Brain microvascular endothelial cell (primary cell): ENCODE data around the gene L3MBTL2.

Source experiments
- DNase-seq: peaks from one replicate; pipeline ENCODE4 v3.0.0-alpha.2; 2020
- H3K27ac ChIP-seq: fragments of 250-450 bp; sonication (Bioruptor Pico); 2 replicates; pipeline ENCODE4 v1.5.1; 2020; ENCODE audit warnings: mild to moderate bottlenecking, moderate library complexity
- H3K27me3 ChIP-seq: fragments of 250-450 bp; sonication (Bioruptor Pico); replicated peaks from 2 replicates; pipeline ENCODE4 v1.5.1; 2020; ENCODE audit warnings: mild to moderate bottlenecking
- H3K36me3 ChIP-seq: fragments of 250-450 bp; sonication (Bioruptor Pico); replicated peaks from 2 replicates; pipeline ENCODE4 v1.5.1; 2020; ENCODE audit warnings: mild to moderate bottlenecking
- H3K4me3 ChIP-seq: 2 replicates; pipeline ENCODE4 v1.5.1; 2011; ENCODE audit warnings: low read depth, mild to moderate bottlenecking, control low read depth, low read length, moderate library complexity
- in situ Hi-C: cut with HindIII; loops from 2 replicates; pipeline ENCODE4 v1.10.0; 2017; ENCODE audit warnings: low sequenced_read_pairs, low pct_ligation_motif_present
- TF ChIP-seq, protein P1 (sequence below): IDR thresholded peaks from 2 replicates; pipeline ENCODE4 v1.5.1; 2011; ENCODE audit warnings: low read depth, mild to moderate bottlenecking, moderate library complexity, low read length, control low read depth, inconsistent platforms; ENCODE audit errors: missing control alignments

Gene L3MBTL2

GRCh38 chr22:41198027-41198580, 7.0 kb upstream of the L3MBTL2 start:
- Histone ChIP-seq H3K4me3 (peak overlapping the region; percentile 77), H3K27me3 (no peaks in the 10 kb centered on the region), H3K36me3 (no peaks in the 10 kb centered on the region), H3K27ac (no peak overlapping the region)
- no peak for DNase-seq
- TF ChIP-seq, protein P1, sequence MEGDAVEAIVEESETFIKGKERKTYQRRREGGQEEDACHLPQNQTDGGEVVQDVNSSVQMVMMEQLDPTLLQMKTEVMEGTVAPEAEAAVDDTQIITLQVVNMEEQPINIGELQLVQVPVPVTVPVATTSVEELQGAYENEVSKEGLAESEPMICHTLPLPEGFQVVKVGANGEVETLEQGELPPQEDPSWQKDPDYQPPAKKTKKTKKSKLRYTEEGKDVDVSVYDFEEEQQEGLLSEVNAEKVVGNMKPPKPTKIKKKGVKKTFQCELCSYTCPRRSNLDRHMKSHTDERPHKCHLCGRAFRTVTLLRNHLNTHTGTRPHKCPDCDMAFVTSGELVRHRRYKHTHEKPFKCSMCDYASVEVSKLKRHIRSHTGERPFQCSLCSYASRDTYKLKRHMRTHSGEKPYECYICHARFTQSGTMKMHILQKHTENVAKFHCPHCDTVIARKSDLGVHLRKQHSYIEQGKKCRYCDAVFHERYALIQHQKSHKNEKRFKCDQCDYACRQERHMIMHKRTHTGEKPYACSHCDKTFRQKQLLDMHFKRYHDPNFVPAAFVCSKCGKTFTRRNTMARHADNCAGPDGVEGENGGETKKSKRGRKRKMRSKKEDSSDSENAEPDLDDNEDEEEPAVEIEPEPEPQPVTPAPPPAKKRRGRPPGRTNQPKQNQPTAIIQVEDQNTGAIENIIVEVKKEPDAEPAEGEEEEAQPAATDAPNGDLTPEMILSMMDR, result peak; percentile 16
- in situ Hi-C loops, result no loop called here

GRCh38 chr22:41201141-41201540, 4.0 kb upstream of the L3MBTL2 start:
- TF ChIP-seq, protein P1, result no peak
- no peak overlapping the region for H3K27ac ChIP-seq
- in situ Hi-C loops, result no loop called here
- DNase-seq, result no peak
- H3K27me3 ChIP-seq, result no peaks in the 10 kb centered on the region
- no peaks in the 10 kb centered on the region for H3K36me3 ChIP-seq
- H3K4me3 ChIP-seq, result no peak overlapping the region

- no peak for DNase-seq
- H3K27me3 ChIP-seq, result no peaks in the 10 kb centered on the region
- in situ Hi-C loops, result no loop called here
- no peak overlapping the region for H3K4me3 ChIP-seq
- no peaks in the 10 kb centered on the region for H3K36me3 ChIP-seq
- H3K27ac ChIP-seq, result no peak overlapping the region
- TF ChIP-seq, protein P1, result no peak
These were observed 2.0 kb upstream of the L3MBTL2 start for GRCh38 chr22:41203118-41203517.

DNA sequence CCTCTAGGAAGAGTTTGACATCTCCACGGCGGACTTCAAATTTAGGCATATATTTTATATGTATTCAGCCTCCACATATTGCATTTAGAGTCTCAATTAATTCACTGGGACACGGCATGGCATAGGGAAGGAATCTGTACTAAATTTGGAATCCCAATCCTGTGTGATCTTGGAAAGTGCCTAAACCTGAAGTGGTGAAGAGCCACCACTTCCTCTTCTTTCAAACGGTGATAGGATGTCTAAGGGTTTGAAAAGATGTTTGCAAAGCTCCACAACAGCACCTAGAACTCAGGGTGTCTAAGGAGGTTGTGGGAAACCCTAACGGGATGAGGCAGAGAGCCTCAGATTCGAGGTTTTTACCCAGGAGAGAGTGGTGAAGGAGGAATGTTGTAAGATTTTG, 1.0 kb upstream of the L3MBTL2 start:
- no peak overlapping the region for H3K27ac ChIP-seq
- TF ChIP-seq, protein P1, result no peak
- H3K27me3 ChIP-seq, result no peaks in the 10 kb centered on the region
- in situ Hi-C loops, result no loop called here
- no peak for DNase-seq
- H3K4me3 ChIP-seq, result no peak overlapping the region
- no peaks in the 10 kb centered on the region for H3K36me3 ChIP-seq

DNA sequence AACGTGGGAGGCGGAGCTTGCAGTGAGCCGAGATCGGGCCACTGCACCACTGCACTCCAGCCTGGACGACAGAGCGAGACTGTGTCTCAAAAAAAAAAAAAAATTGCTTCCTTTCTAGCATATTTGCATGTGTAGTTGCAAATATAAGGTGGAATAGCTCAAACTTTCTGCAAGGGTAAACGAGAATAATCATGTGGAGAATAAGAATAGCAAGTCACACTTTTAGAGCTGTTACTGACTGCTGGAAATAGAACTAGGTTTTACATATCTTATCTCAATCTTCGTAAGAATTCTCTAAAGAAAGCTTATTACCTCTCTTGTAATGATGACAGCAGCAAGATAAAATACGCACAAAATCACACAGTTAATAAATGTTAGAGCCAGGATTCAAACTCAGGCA, 1.6 kb downstream of the L3MBTL2 start:
- in situ Hi-C loops, result no loop called here
- TF ChIP-seq, protein P1, result no peak

DNA sequence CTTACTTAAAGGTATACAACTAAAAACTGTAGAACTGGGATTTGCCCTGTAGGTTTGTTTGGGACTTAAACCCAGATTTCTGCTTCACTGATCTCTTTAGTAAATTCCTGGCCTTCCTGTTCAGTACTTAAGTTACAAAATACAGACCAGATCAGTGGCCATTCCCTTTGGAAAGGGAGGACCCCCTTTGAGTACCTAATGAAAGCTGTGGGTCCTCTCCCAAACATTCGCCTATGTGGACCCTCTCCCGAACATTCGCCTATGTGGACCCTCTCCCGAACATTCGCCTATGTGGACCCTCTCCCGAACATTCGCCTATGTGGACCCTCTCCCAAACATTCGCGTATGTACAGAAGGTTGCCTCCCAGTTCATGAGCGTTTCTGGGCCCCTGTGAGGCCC, 10.3 kb downstream of the L3MBTL2 start:
- no peak overlapping the region for H3K27ac ChIP-seq
- TF ChIP-seq, protein P1, result no peak
- in situ Hi-C loops, result no loop called here
- no peak overlapping the region for H3K4me3 ChIP-seq
- H3K27me3 ChIP-seq, result no peaks in the 10 kb centered on the region
- peaks cover 27% of the 10 kb centered on the region for H3K36me3 ChIP-seq
- no peak for DNase-seq

More for the DNA sequence above, 1.6 kb downstream of the L3MBTL2 start:
- H3K27me3 ChIP-seq, result no peaks in the 10 kb centered on the region
- DNase-seq, result no peak
- peaks cover 13% of the 10 kb centered on the region for H3K36me3 ChIP-seq
- H3K27ac ChIP-seq, result no peak overlapping the region
- no peak overlapping the region for H3K4me3 ChIP-seq
